ENCODE results near the gene FAM107B. TPM values are rescaled to one million over a fixed set of nuclear protein-coding genes. Genes with fewer than 3 reads are reported as not detected.

FAM107B gene
- total and polyA plus RNA-seq, 2 of the 13 experiments (the other 11 are each of a cell fraction or from before 2014, with no cell fraction given): 15.7 to 24.8 TPM

- no peak overlapping the region for H3K27ac ChIP-seq (ENCODE audit: extremely low read length, insufficient read depth, low read length)
- H3K4me1 ChIP-seq (ENCODE audit: insufficient read depth, low read length): no peaks in the 10 kb centered on the region
- WGBS (ENCODE audit: low lambda C conversion rate): 0% methylated on average over 3 of the region's 3 CpGs
- intact Hi-C loops (cut with micrococcal nuclease; ENCODE audit: unreplicated experiment) (no loop called here), in situ Hi-C loops (cut with HindIII; ENCODE audit: extremely low pct_ligation_motif_present, low pct_unique_long_range_greater_than_20kb) (no loop called here)
- DNase-seq (ENCODE audit: low spot score) (no peak), FAIRE-seq (no peak), ATAC-seq (no peak)
- H3K27me3 ChIP-seq (ENCODE audit: control insufficient read depth in 1 of 2, insufficient read depth in 2 of 2, low read length in 2 of 2): 0 out of 5 replicates have a peak, but pooled peaks cover 0 to 9% of the 10 kb centered on the region in 2 experiments
- H2AFZ ChIP-seq (ENCODE audit: low read length): no peak overlapping the region
- no peak overlapping the region for H3K4me2 ChIP-seq (ENCODE audit: low read depth, low read length)
- TF ChIP-seq ZNF790 (CRISPR knock-in tag; IDR thresholded peaks at IDR 0.05; ENCODE audit: borderline replicate concordance) (no peak), ZNF317 (CRISPR knock-in tag; IDR thresholded peaks at IDR 0.05) (no peak), THYN1 (CRISPR knock-in tag; IDR thresholded peaks at IDR 0.05; ENCODE audit: borderline replicate concordance, low read depth) (no peak), HOXA3 (CRISPR knock-in tag; IDR thresholded peaks at IDR 0.05) (no peak), GTF3A (CRISPR knock-in tag; conservative IDR thresholded peaks at IDR 0.05) (no peak), ZFP36L2 (CRISPR knock-in tag; IDR thresholded peaks at IDR 0.05) (no peak), AHR (CRISPR knock-in tag; IDR thresholded peaks at IDR 0.05) (no peak), ZBTB10 (CRISPR knock-in tag; IDR thresholded peaks at IDR 0.05; ENCODE audit: borderline replicate concordance) (no peak), ZBTB38 (CRISPR knock-in tag; IDR thresholded peaks at IDR 0.05) (no peak), FOXO1 (CRISPR knock-in tag; IDR thresholded peaks at IDR 0.05) (no peak)
- H4K20me1 ChIP-seq (ENCODE audit: insufficient read depth, low read length): no peaks in the 10 kb centered on the region
- no peaks in the 10 kb centered on the region for H3K79me2 ChIP-seq (ENCODE audit: insufficient read depth, low read length)
- no TSS peak for BruUV-seq (replicated peaks)
- no peaks in the 10 kb centered on the region for H3K9me3 ChIP-seq (ENCODE audit: low read length)
- no peaks in the 10 kb centered on the region for H3K36me3 ChIP-seq (replicated peaks in 1 of 2; ENCODE audit: control insufficient read depth in 1 of 2, insufficient read depth in 2 of 2, low read length in 2 of 2)
- H3K4me3 ChIP-seq (replicated peaks in 1 of 3; ENCODE audit: insufficient read depth in 1 of 3, low read depth in 2 of 3, low read length in 3 of 3): no peak overlapping the region
- ChIA-PET CTCF (ENCODE audit: low intra/inter-chr PET ratio, low total read pairs) (no interaction called here), POLR2A (no interaction called here)
- H3K9ac ChIP-seq (ENCODE audit: insufficient read depth, low read depth, low read length): no peak overlapping the region
Observed at GRCh38 chr10:14698829-14699170, 75.9 kb downstream of the FAM107B start.
